ENCODE data around the gene RBMS1. TPM values are rescaled to one million over a fixed set of nuclear protein-coding genes. Genes with fewer than 3 reads are reported as not detected.

RBMS1 gene
- total RNA-seq, 1 donor, result 121 TPM

GRCh38 chr2:160258492-160258805 is 235.2 kb downstream of the RBMS1 start:
- no peak for TF ChIP-seq CTCF (IDR thresholded peaks at IDR 0.05; ENCODE audit: insufficient read depth, low read depth, low read length)
- H3K4me3 ChIP-seq (ENCODE audit: low read depth, low read length), result no peak overlapping the region
- no peak for DNase-seq (ENCODE audit: low read depth)

GRCh38 chr2:160257743-160258491 is 235.7 kb downstream of the RBMS1 start:
- no peak for TF ChIP-seq CTCF (IDR thresholded peaks at IDR 0.05; ENCODE audit: insufficient read depth, low read depth, low read length)
- no peak for DNase-seq (ENCODE audit: low read depth)
- no peak overlapping the region for H3K4me3 ChIP-seq (ENCODE audit: low read depth, low read length)

GRCh38 chr2:160257041-160257742 is 236.4 kb downstream of the RBMS1 start:
- no peak for TF ChIP-seq CTCF (IDR thresholded peaks at IDR 0.05; ENCODE audit: insufficient read depth, low read depth, low read length)
- no peak overlapping the region for H3K4me3 ChIP-seq (ENCODE audit: low read depth, low read length)
- DNase-seq (ENCODE audit: low read depth), result no peak

- no peak overlapping the region for H3K4me3 ChIP-seq (ENCODE audit: low read depth, low read length)
- DNase-seq (ENCODE audit: low read depth), result no peak
- TF ChIP-seq CTCF (IDR thresholded peaks at IDR 0.05; ENCODE audit: insufficient read depth, low read depth, low read length), result no peak
Measured at GRCh38 chr2:160256507-160256906, 237.1 kb downstream of the RBMS1 start.

- no peak overlapping the region for H3K4me3 ChIP-seq (ENCODE audit: low read depth, low read length)
- DNase-seq (ENCODE audit: low read depth), result no peak
- no peak for TF ChIP-seq CTCF (IDR thresholded peaks at IDR 0.05; ENCODE audit: insufficient read depth, low read depth, low read length)
Measured at GRCh38 chr2:160255408-160255807, 238.2 kb downstream of the RBMS1 start.

- no peak overlapping the region for H3K4me3 ChIP-seq (ENCODE audit: low read depth, low read length)
- no peak for TF ChIP-seq CTCF (IDR thresholded peaks at IDR 0.05; ENCODE audit: insufficient read depth, low read depth, low read length)
- DNase-seq (ENCODE audit: low read depth), result no peak
Measured at GRCh38 chr2:160254189-160254762, 239.3 kb downstream of the RBMS1 start.

Data from fibroblast of villous mesenchyme (primary cell).